Panc1 (cell line): ENCODE measurements around the gene CEP170.

Experiments
- CTCF ChIP-seq: fragments of 450-650 bp; IDR thresholded peaks from 2 replicates; pipeline ENCODE4 v1.5.1; 2017; ENCODE audit warnings: mild to moderate bottlenecking
- POLR2AphosphoS5 ChIP-seq: IDR thresholded peaks from 2 replicates; pipeline ENCODE4 v1.6.1; 2012; ENCODE audit warnings: mild to moderate bottlenecking, low read depth, low read length, moderate library complexity

GRCh38 chr1:243288062-243288461 lies 33.0 kb upstream of the CEP170 start:
- no peak for TF ChIP-seq CTCF
- TF ChIP-seq POLR2AphosphoS5: no peak
